ENCODE data around the gene RDH12. TPM values are rescaled to one million over a fixed set of nuclear protein-coding genes. Genes with fewer than 3 reads are reported as not detected.
"Not testable (repeated sequence)": the region's sequence is repeated elsewhere in the genome, so short reads cannot be mapped to it uniquely, and the experiment has no call there.

The RDH12 gene
- polyA plus RNA-seq, 1 donor from 2014 or later = not detected

GRCh38 chr14:67709796-67710195 is 8.1 kb downstream of the RDH12 start:
- not testable (repeated sequence) for H3K27ac ChIP-seq (ENCODE audit: low read length); H2AFZ ChIP-seq (ENCODE audit: low read depth, low read length); H3K4me2 ChIP-seq (ENCODE audit: low read length); H3K27me3 ChIP-seq (ENCODE audit: insufficient read depth, low read depth, low read length); H4K20me1 ChIP-seq (ENCODE audit: insufficient read depth); H3K9ac ChIP-seq (ENCODE audit: low read length); H3K79me2 ChIP-seq (replicated peaks; ENCODE audit: insufficient read depth, low read length); H3K4me3 ChIP-seq (ENCODE audit: low read length); H3F3A ChIP-seq (ENCODE audit: insufficient read depth, low read length, poor library complexity, severe bottlenecking); H3K9me3 ChIP-seq (ENCODE audit: low read length); H3K9me2 ChIP-seq (ENCODE audit: insufficient read depth, low read length); H3K36me3 ChIP-seq (ENCODE audit: insufficient read depth, low read length)

- no peak for TF ChIP-seq EZH2 (IDR thresholded peaks at IDR 0.05; ENCODE audit: borderline replicate concordance, insufficient read depth, low read length, poor library complexity, severe bottlenecking)
- TF ChIP-seq SMC3 (conservative IDR thresholded peaks at IDR 0.05; ENCODE audit: poor library complexity) = no peak
- no peak for TF ChIP-seq TAF1 (IDR thresholded peaks at IDR 0.05; ENCODE audit: low read depth)
- no peak for TF ChIP-seq RAD21 (conservative IDR thresholded peaks at IDR 0.05)
- TF ChIP-seq, protein P1, sequence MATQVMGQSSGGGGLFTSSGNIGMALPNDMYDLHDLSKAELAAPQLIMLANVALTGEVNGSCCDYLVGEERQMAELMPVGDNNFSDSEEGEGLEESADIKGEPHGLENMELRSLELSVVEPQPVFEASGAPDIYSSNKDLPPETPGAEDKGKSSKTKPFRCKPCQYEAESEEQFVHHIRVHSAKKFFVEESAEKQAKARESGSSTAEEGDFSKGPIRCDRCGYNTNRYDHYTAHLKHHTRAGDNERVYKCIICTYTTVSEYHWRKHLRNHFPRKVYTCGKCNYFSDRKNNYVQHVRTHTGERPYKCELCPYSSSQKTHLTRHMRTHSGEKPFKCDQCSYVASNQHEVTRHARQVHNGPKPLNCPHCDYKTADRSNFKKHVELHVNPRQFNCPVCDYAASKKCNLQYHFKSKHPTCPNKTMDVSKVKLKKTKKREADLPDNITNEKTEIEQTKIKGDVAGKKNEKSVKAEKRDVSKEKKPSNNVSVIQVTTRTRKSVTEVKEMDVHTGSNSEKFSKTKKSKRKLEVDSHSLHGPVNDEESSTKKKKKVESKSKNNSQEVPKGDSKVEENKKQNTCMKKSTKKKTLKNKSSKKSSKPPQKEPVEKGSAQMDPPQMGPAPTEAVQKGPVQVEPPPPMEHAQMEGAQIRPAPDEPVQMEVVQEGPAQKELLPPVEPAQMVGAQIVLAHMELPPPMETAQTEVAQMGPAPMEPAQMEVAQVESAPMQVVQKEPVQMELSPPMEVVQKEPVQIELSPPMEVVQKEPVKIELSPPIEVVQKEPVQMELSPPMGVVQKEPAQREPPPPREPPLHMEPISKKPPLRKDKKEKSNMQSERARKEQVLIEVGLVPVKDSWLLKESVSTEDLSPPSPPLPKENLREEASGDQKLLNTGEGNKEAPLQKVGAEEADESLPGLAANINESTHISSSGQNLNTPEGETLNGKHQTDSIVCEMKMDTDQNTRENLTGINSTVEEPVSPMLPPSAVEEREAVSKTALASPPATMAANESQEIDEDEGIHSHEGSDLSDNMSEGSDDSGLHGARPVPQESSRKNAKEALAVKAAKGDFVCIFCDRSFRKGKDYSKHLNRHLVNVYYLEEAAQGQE (IDR thresholded peaks at IDR 0.05; ENCODE audit: borderline replicate concordance) = no peak
- no peaks in the 10 kb centered on the region for H4K20me1 ChIP-seq (ENCODE audit: insufficient read depth)
- no peaks in the 10 kb centered on the region for H3K9me2 ChIP-seq (ENCODE audit: insufficient read depth, low read length)
- H3K4me2 ChIP-seq (ENCODE audit: low read length) = no peak overlapping the region
- H3K79me2 ChIP-seq (replicated peaks; ENCODE audit: insufficient read depth, low read length) = no peaks in the 10 kb centered on the region
- no peak overlapping the region for H3K4me3 ChIP-seq (ENCODE audit: low read length)
- no peaks in the 10 kb centered on the region for H3K36me3 ChIP-seq (ENCODE audit: insufficient read depth, low read length)
- H3K9me3 ChIP-seq (ENCODE audit: low read length) = no peaks in the 10 kb centered on the region
- no peaks in the 10 kb centered on the region for H3F3A ChIP-seq (ENCODE audit: insufficient read depth, low read length, poor library complexity, severe bottlenecking)
- H3K27ac ChIP-seq (ENCODE audit: low read length) = no peak overlapping the region
- no peak overlapping the region for H2AFZ ChIP-seq (ENCODE audit: low read depth, low read length)
- H3K9ac ChIP-seq (ENCODE audit: low read length) = no peak overlapping the region
- no peaks in the 10 kb centered on the region for H3K27me3 ChIP-seq (ENCODE audit: insufficient read depth, low read depth, low read length)
Observed at GRCh38 chr14:67710209-67710608, 8.5 kb downstream of the RDH12 start.

GRCh38 chr14:67717048-67717447 is 15.4 kb downstream of the RDH12 start:
- Histone ChIP-seq H3K79me2 (replicated peaks; ENCODE audit: insufficient read depth, low read length) (no peaks in the 10 kb centered on the region), H3K36me3 (ENCODE audit: insufficient read depth, low read length) (no peaks in the 10 kb centered on the region), H3K27me3 (ENCODE audit: insufficient read depth, low read depth, low read length) (no peaks in the 10 kb centered on the region), H3K27ac (ENCODE audit: low read length) (no peak overlapping the region), H3K9me3 (ENCODE audit: low read length) (no peaks in the 10 kb centered on the region), H3F3A (ENCODE audit: insufficient read depth, low read length, poor library complexity, severe bottlenecking) (no peaks in the 10 kb centered on the region), H3K4me2 (ENCODE audit: low read length) (no peak overlapping the region), H3K4me3 (ENCODE audit: low read length) (no peak overlapping the region), H3K9ac (ENCODE audit: low read length) (no peak overlapping the region), H2AFZ (ENCODE audit: low read depth, low read length) (no peak overlapping the region), H3K9me2 (ENCODE audit: insufficient read depth, low read length) (no peaks in the 10 kb centered on the region), H4K20me1 (ENCODE audit: insufficient read depth) (no peaks in the 10 kb centered on the region)
- TF ChIP-seq MXI1 (conservative IDR thresholded peaks at IDR 0.05; ENCODE audit: poor library complexity, severe bottlenecking) (no peak), EZH2 (IDR thresholded peaks at IDR 0.05; ENCODE audit: borderline replicate concordance, insufficient read depth, low read length, poor library complexity, severe bottlenecking) (no peak), SMC3 (conservative IDR thresholded peaks at IDR 0.05; ENCODE audit: poor library complexity) (no peak), TAF1 (IDR thresholded peaks at IDR 0.05; ENCODE audit: low read depth) (no peak), RAD21 (conservative IDR thresholded peaks at IDR 0.05) (no peak), CTCF (IDR thresholded peaks at IDR 0.05; ENCODE audit: poor library complexity, severe bottlenecking) (no peak), POLR2AphosphoS5 (IDR thresholded peaks at IDR 0.05) (no peak), EP300 (conservative IDR thresholded peaks at IDR 0.05; ENCODE audit: poor library complexity, severe bottlenecking) (no peak)
- TF ChIP-seq, protein P1 (IDR thresholded peaks at IDR 0.05; ENCODE audit: borderline replicate concordance) = no peak

Measured in neural cell (in vitro differentiated cells).